ENCODE measurements around the gene JMJD7.

Gene JMJD7

DNA sequence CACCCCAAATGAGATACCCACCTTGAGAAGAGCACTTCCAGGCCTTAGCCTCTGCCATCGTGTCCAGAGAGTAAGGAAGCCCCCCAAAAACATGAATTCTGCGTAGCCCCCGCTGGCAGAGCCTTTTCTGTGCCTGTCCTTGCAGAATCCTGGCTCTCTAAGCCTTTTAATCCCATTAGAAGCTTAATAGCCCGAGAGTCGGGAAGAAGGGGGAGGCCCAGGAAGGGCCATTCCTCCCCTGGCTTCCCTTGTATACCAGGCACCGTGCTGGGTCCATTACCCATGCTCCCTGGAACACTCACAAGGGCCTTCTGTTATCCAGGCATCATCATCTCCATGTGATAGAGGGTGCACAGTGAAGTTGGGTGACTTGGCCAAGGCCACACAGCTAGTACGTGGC lies 58.8 kb downstream of the JMJD7 start:
- DNase-seq, result no peak

DNA sequence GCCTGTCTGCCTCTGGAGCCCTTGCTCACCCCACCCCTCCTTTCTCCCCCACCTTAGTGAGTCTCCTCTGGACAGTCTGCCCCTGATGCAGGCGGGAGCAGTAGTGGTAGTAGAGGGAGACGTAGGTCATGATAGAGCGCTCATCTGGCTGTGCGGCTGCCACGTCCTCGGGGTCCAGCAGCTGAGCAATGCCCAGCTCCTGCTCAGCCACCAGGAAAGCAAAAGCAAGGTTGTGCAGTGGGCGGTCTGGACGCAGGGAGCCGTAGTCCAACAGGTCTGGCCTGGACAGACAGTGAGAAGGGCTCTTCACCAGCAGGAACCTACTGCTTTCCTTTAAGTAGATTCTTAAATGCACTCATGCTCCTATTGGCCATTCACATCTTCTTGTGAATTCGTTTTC lies 59.3 kb downstream of the JMJD7 start:
- no peak for DNase-seq
